Measurements from ENCODE around the gene SI. TPM values are rescaled to one million over a fixed set of nuclear protein-coding genes. Genes with fewer than 3 reads are reported as not detected.
"Not testable (repeated sequence)": the region's sequence is repeated elsewhere in the genome, so short reads cannot be mapped to it uniquely, and the experiment has no call there.

The SI gene
- total RNA-seq, 5 donors from 2014 or later (not counting 1 experiment from before 2014, with no cell fraction given), result not detected

- H3K9me3 ChIP-seq; H3K4me3 ChIP-seq (ENCODE audit: control insufficient read depth in 1 of 2, extremely low read depth in 1 of 2, low read length in 1 of 2); H3K27me3 Mint-ChIP-seq; H3K4me1 ChIP-seq (ENCODE audit: control insufficient read depth in 1 of 2, extremely low read depth in 1 of 2, insufficient read depth in 2 of 2, low read length in 2 of 2); H3K36me3 ChIP-seq (ENCODE audit: control insufficient read depth in 2 of 2, extremely low read depth in 1 of 2, insufficient read depth in 1 of 2, low read length in 1 of 2); CTCF ChIA-PET; DNase-seq; H3K4me1 Mint-ChIP-seq; ATAC-seq (replicated peaks in 1 of 4); H3K36me3 Mint-ChIP-seq; H3K27me3 ChIP-seq (replicated peaks in 1 of 2; ENCODE audit: control insufficient read depth in 2 of 2, extremely low read depth in 1 of 2, insufficient read depth in 2 of 2, low read length in 1 of 2); H3K27ac ChIP-seq (ENCODE audit: low read length); POLR2A ChIA-PET; H3K27ac Mint-ChIP-seq; H3K4me3 Mint-ChIP-seq: not testable (repeated sequence)
- H3K9me3 Mint-ChIP-seq, result peaks cover 11 to 14% (median 12%) of the 10 kb centered on the region in 3 donors
- 62% methylated on average over 2 of the region's 7 CpGs for WGBS (ENCODE audit: insufficient coverage)
Observed at GRCh38 chr3:164951403-164951802, 126.9 kb downstream of the SI start.

- no peak overlapping the region for H3K4me3 ChIP-seq (ENCODE audit: control insufficient read depth in 1 of 2, extremely low read depth in 1 of 2, low read length in 1 of 2)
- H3K36me3 ChIP-seq (ENCODE audit: control insufficient read depth in 2 of 2, extremely low read depth in 1 of 2, insufficient read depth in 1 of 2, low read length in 1 of 2), result no peaks in the 10 kb centered on the region
- H3K4me1 ChIP-seq (ENCODE audit: control insufficient read depth in 1 of 2, extremely low read depth in 1 of 2, insufficient read depth in 2 of 2, low read length in 2 of 2), result no peaks in the 10 kb centered on the region
- H3K4me3 Mint-ChIP-seq, result no peak overlapping the region
- no peaks in the 10 kb centered on the region for H3K9me3 ChIP-seq
- ChIA-PET POLR2A (no interaction called here), CTCF (no interaction called here)
- H3K27ac Mint-ChIP-seq, result no peak overlapping the region
- ATAC-seq (replicated peaks in 1 of 4), result no peak
- H3K27me3 ChIP-seq (replicated peaks in 1 of 2; ENCODE audit: control insufficient read depth in 2 of 2, extremely low read depth in 1 of 2, insufficient read depth in 2 of 2, low read length in 1 of 2), result no peaks in the 10 kb centered on the region
- H3K27me3 Mint-ChIP-seq, result no peaks in the 10 kb centered on the region
- no peaks in the 10 kb centered on the region for H3K36me3 Mint-ChIP-seq
- H3K9me3 Mint-ChIP-seq, result peaks cover 14 to 22% (median 15%) of the 10 kb centered on the region in 3 donors
- DNase-seq, result no peak
- H3K4me1 Mint-ChIP-seq, result no peaks in the 10 kb centered on the region
- WGBS (ENCODE audit: insufficient coverage), result no CpG with 5 or more reads among the region's 1 CpG
- H3K27ac ChIP-seq (ENCODE audit: low read length), result no peak overlapping the region
Observed at GRCh38 chr3:164940745-164941144, 137.6 kb downstream of the SI start.

- Histone ChIP-seq H3K4me3 (ENCODE audit: control insufficient read depth in 1 of 2, extremely low read depth in 1 of 2, low read length in 1 of 2) (no peak overlapping the region), H3K27ac (ENCODE audit: low read length) (no peak overlapping the region), H3K4me1 (ENCODE audit: control insufficient read depth in 1 of 2, extremely low read depth in 1 of 2, insufficient read depth in 2 of 2, low read length in 2 of 2) (no peaks in the 10 kb centered on the region), H3K27me3 (replicated peaks in 1 of 2; ENCODE audit: control insufficient read depth in 2 of 2, extremely low read depth in 1 of 2, insufficient read depth in 2 of 2, low read length in 1 of 2) (no peaks in the 10 kb centered on the region), H3K36me3 (ENCODE audit: control insufficient read depth in 2 of 2, extremely low read depth in 1 of 2, insufficient read depth in 1 of 2, low read length in 1 of 2) (no peaks in the 10 kb centered on the region), H3K9me3 (no peaks in the 10 kb centered on the region)
- no CpG with 5 or more reads among the region's 2 CpGs for WGBS (ENCODE audit: insufficient coverage)
- H3K36me3 Mint-ChIP-seq, result no peaks in the 10 kb centered on the region
- CTCF ChIA-PET, result no interaction called here
- no peaks in the 10 kb centered on the region for H3K27me3 Mint-ChIP-seq
- H3K27ac Mint-ChIP-seq, result no peak overlapping the region
- H3K9me3 Mint-ChIP-seq, result peaks cover 9 to 10% (median 9%) of the 10 kb centered on the region in 3 donors
- ATAC-seq (replicated peaks in 1 of 4) (no peak), DNase-seq (no peak)
- H3K4me3 Mint-ChIP-seq, result no peak overlapping the region
- POLR2A ChIA-PET, result no interaction called here
- no peaks in the 10 kb centered on the region for H3K4me1 Mint-ChIP-seq
Observed at GRCh38 chr3:164929642-164930041, 148.7 kb downstream of the SI start.

Other genes starting within 250 kb of the SI start
- not detected for gene SLITRK3, start 117.9 kb upstream of the SI start, total RNA-seq

Data from T-cell (primary cell).